Brain microvascular endothelial cell (primary cell): ENCODE measurements around the gene CA7.
A peak's percentile ranks its signal among the peaks of the same experiment; 100 is the strongest.

Experiments used
- DNase-seq: peaks from one replicate; pipeline ENCODE4 v3.0.0-alpha.2; 2020
- H3K27ac ChIP-seq: fragments of 250-450 bp; sonication (Bioruptor Pico); 2 replicates; pipeline ENCODE4 v1.5.1; 2020; ENCODE audit warnings: mild to moderate bottlenecking, moderate library complexity
- H3K27me3 ChIP-seq: fragments of 250-450 bp; sonication (Bioruptor Pico); replicated peaks from 2 replicates; pipeline ENCODE4 v1.5.1; 2020; ENCODE audit warnings: mild to moderate bottlenecking
- H3K36me3 ChIP-seq: fragments of 250-450 bp; sonication (Bioruptor Pico); replicated peaks from 2 replicates; pipeline ENCODE4 v1.5.1; 2020; ENCODE audit warnings: mild to moderate bottlenecking
- H3K4me3 ChIP-seq: 2 replicates; pipeline ENCODE4 v1.5.1; 2011; ENCODE audit warnings: low read depth, mild to moderate bottlenecking, control low read depth, low read length, moderate library complexity
- CTCF ChIP-seq: IDR thresholded peaks from 2 replicates; pipeline ENCODE4 v1.5.1; 2011; ENCODE audit warnings: low read depth, mild to moderate bottlenecking, moderate library complexity, low read length, control low read depth, inconsistent platforms; ENCODE audit errors: missing control alignments
- in situ Hi-C: cut with HindIII; loops from 2 replicates; pipeline ENCODE4 v1.10.0; 2017; ENCODE audit warnings: low sequenced_read_pairs, low pct_ligation_motif_present

Gene CA7

GRCh38 chr16:66847533-66848067 is 3.4 kb downstream of the CA7 start:
- DNase-seq, result no peak
- no peak for TF ChIP-seq CTCF
- peaks cover 34% of the 10 kb centered on the region for H3K27me3 ChIP-seq
- no peak overlapping the region for H3K4me3 ChIP-seq
- in situ Hi-C loops, result no loop called here
- no peaks in the 10 kb centered on the region for H3K36me3 ChIP-seq
- no peak overlapping the region for H3K27ac ChIP-seq

GRCh38 chr16:66848172-66848571 is 4.0 kb downstream of the CA7 start:
- in situ Hi-C loops, result no loop called here
- TF ChIP-seq CTCF, result no peak
- DNase-seq, result no peak
- Histone ChIP-seq H3K27me3 (peaks cover 34% of the 10 kb centered on the region), H3K4me3 (no peak overlapping the region), H3K36me3 (no peaks in the 10 kb centered on the region), H3K27ac (no peak overlapping the region)

- in situ Hi-C loops, result no loop called here
- no peak for TF ChIP-seq CTCF
- Histone ChIP-seq H3K27ac (no peak overlapping the region), H3K27me3 (peaks cover 32% of the 10 kb centered on the region), H3K4me3 (no peak overlapping the region), H3K36me3 (no peaks in the 10 kb centered on the region)
- no peak for DNase-seq
These were observed 4.8 kb downstream of the CA7 start for GRCh38 chr16:66849021-66849420.

- peaks cover 29% of the 10 kb centered on the region for H3K27me3 ChIP-seq
- H3K27ac ChIP-seq, result no peak overlapping the region
- in situ Hi-C loops, result no loop called here
- no peaks in the 10 kb centered on the region for H3K36me3 ChIP-seq
- no peak overlapping the region for H3K4me3 ChIP-seq
- no peak for DNase-seq
- TF ChIP-seq CTCF, result peak; percentile 18
These were observed 5.3 kb downstream of the CA7 start for GRCh38 chr16:66849549-66849948.

- H3K4me3 ChIP-seq, result no peak overlapping the region
- in situ Hi-C loops, result no loop called here
- no peaks in the 10 kb centered on the region for H3K36me3 ChIP-seq
- TF ChIP-seq CTCF, result no peak
- no peak for DNase-seq
- no peak overlapping the region for H3K27ac ChIP-seq
- H3K27me3 ChIP-seq, result peaks cover 23% of the 10 kb centered on the region
These were observed 6.1 kb downstream of the CA7 start for GRCh38 chr16:66850115-66850815.
